Measurements from ENCODE around the gene SURF4.
"Not testable (repeated sequence)": the region's sequence is repeated elsewhere in the genome, so short reads cannot be mapped to it uniquely, and the experiment has no call there.

SURF4 gene

DNA sequence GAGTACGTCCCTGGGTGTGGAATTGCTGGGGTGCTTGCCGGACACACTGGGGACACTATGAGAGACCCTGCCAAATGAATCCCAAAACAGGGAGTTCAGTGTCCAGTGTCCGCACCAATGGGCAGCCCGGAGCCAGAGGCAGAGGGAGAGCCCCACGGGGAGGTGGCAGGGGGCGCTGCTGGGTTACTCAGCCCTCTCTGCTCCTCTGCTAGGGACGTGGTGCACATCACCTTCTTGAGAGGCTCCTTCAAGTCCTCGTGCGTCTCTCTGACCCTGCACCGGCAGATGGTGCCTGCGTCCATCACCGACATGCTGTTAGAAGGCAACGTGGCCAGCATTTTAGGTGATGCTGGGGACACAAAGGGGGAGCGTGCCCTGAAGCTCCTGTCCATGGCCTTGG is 21.1 kb upstream of the SURF4 start:
- no peak for DNase-seq

DNA sequence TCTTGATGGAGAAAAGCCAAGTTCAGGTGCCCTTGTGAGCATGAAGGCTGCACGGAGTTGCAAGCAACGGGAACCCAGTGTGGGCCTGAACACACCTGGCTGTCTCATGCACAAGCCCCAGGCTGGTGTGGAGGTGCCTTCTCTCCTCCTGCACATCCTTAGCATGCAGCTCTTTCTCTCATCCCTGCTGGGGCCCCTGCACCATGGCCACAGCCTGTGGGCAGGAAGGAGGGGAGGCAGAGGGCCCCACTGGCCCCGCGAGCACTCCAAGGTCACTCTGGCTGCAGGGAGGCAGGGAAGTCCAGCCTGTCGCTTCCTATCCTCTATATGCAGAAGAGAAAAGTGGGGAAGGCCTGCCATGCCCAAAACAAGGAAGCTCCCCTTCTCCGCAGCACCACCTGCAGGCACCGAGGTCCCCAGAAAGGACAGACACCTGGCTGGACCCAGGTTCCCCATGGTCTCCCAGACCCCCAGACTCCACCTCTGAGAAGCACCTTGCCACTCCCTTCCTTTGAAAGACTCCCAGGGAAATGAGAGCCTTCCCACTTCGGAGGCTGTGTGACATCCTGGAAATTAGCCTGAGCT is 18.9 kb upstream of the SURF4 start:
- DNase-seq = no peak

DNA sequence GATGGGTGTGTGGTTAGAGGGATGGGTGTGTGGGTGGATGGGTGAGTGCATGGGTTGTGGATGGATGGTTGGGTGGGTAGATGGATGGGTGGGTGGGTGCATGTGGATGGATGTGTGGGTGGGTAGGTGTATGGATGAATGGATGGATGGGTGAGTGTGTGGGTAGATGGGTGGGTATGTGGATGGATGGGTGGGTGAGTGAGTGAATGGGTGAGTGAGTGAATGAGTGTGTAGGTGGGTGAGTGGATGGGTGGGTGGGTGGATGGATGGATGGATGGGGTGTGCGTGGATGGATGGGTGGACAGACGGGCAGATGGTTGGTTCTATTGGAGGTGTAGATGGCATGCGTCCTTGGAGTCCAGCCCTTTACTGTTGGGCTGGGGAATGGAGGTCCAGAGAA is 17.5 kb upstream of the SURF4 start:
- DNase-seq = no peak

DNA sequence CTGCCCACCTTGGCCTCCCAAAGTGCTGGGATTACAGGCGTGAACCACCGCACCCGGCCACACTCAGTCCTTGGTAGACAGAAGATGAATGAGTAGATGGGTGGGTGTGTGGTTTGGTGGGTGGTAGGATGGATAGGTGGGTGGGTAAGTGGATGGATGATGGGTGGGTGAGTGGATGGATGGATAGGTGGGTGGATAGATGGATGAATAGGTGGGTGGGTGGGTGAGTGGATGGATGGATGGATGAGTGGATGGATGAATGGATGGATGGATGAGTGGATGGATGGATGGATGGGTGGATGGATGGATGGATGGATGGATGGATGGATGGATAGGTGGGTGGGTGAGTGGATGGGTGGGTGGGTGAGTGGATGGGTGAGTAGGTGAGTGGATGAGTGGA is 16.4 kb upstream of the SURF4 start:
- not testable (repeated sequence) for DNase-seq

DNA sequence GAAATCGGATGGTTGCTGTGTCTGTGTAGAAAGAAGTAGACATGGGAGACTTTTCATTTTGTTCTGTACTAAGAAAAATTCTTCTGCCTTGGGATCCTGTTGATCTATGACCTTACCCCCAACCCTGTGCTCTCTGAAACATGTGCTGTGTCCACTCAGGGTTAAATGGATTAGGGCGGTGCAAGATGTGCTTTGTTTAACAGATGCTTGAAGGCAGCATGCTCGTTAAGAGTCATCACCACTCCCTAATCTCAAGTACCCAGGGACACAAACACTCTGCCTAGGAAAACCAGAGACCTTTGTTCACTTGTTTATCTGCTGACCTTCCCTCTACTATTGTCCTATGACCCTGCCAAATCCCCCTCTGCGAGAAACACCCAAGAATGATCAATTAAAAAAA is 15.6 kb upstream of the SURF4 start:
- DNase-seq = not testable (repeated sequence)

DNA sequence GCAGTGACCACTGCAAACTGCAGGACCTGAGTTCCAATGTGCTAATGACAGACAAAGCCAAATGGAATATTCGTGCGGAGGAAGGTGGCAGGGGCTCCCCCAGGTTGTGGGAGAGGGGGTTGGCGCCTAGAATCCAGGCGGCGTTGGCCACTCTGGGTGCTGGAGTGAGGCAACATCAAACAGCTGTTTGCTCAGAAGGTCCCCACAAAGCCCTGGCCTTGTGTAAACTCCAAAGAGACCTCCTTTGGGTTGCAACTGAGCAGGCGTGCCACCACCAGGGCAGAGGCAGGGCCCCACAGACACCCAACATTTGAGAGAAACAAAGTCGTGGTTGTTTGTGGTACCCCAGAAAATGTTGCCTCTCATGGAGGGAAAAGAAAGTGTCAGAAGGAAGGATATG is 14.9 kb upstream of the SURF4 start:
- DNase-seq = no peak

DNA sequence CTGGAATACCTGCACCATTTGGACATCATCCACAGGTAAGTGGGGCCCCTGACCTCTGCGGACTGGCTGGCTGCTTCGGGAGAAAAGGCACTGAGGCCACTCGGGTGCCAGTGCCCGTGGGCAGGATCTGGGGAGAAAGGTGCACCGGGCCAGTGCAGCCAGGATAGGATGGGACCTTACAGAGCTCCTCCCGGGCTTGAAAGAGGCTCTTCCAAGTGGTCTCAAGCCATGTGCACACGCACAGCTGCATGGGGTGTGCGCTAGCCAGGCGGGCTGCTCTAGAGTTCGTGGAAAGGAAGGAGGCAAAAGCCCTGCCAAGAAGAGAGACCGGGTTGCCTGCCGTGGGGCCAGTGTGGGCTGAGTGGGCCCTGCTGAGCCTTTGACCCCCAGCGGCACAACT is 13.7 kb upstream of the SURF4 start:
- no peak for DNase-seq

DNA sequence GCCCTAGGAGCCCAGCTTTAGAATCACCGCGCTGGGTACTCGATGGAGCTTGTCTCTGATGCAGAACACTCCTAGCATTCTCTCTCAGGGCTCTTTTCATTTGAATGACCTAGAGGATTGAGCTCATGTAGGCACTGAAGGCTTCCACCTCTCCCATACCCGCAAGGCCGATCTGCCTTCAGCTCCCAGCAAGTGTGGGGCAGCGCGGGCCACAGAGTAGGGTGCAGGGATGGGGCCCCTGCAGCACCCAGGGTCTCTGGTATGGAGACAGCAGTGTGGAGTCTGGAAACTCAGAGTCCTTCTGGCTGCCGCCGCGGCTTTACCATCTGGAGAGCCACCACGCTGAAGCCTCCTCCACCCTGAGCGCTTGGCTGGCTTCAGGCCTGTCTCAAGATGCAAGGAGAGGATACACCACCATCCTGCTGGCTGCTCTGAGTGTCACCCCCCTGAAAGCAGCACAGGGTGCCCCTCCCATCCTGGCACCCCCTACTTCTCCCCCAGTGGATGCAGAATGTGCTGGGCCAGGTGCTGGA is 13.2 kb upstream of the SURF4 start:
- DNase-seq = no peak

DNA sequence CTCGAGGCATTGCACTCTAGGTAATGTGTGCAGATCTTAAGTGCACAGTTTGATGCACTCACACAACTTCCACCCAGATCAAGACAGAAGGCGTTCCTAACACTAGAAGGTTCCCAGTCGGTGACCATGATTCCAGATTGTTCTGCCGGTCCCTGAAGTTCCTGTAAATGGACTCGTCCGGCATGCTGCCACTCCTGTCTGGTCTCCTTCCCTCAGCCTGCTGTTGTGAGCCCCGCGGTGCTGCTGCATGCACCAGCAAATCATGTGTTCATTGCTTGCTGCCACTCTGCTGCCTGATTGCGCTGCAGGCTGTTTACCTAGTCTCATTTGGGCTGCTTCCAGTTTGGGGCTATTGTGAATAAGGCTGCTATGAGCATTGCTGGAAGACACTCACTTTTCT is 11.8 kb upstream of the SURF4 start:
- no peak for DNase-seq

DNA sequence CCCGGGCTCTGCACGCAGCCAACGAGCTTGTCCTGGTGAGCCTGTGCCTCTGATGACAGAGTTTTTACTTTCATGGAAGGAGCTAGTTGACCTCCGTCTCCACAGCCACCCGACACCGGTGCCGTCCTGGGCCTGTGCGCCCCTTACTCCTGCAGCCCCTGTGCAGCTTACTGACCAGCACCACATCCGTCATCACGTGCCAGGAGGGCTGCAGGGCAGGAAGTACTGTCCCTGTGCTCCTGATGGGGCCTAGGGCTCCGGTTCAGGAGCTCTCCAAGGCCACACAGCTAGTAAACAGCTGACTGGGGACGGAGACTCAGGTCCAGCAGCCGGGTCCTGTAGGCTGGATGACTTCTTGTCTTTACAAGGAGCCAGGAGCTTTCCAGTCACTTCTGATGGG is 10.5 kb upstream of the SURF4 start:
- DNase-seq = no peak

DNA sequence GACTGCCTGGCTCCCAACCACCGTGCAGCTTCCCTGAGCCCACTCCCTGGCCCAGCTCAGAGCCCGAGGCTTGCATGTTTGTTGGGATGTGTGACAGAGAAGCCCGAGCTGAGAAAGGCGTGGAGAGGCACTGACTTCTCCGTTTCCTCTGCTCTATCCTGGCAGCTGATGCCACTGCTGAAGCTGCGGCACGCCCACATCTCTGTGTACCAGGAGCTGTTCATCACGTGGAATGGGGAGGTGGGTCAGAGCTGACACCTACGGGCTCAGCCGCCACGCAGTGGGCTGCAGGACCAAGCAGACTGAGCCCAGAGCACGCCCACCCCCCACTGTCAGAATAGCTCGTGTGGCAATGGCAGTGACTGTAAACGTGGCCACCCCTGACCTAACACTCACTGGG is 9.6 kb upstream of the SURF4 start:
- DNase-seq = no peak

DNA sequence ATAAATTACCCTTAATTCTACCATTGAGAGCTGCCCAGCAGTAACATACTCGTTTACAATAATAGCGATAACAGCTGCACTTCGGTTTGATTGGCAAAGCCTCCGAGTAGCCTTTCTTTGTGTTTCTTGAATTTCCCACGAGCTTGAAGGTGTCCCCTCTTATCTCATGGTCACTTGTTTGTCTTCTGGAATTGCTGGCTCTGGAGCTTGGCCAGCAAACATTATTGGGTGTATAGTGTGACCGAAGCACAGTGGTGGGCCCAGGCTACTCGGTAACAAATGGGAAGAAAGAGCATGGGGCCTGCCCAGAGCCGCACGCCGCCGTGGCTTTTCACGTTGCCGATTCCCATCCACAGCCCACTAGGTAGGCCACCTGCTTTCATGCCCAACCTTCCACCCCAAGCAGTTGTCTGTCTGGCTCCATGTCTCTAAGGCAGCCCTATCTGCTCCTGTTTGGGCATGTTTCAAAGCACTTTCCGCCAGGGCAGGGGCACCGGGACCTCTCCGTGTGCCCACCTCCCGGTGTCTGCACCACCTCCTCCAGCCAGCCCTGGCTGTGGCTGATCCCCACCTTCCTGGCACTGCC is 9.0 kb upstream of the SURF4 start:
- DNase-seq = no peak

DNA sequence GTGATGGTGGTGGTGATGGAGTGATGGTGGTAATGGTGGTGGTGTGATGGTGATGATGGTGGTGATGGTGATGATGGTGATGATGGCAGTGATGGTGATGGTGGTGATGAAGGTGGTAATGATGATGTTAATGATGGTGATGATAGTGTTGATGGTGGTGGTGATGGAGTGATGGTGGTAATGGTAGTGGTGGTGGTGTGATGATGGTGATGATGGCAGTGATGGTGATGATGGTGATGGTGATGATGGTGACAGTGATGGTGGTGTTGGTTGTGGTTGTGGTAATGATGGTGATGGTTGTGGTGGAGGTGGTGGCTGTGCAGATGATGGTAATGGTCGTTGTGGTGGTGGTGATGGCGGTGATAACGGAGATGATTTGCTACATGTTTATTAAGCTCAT is 7.6 kb upstream of the SURF4 start:
- no peak for DNase-seq

DNA sequence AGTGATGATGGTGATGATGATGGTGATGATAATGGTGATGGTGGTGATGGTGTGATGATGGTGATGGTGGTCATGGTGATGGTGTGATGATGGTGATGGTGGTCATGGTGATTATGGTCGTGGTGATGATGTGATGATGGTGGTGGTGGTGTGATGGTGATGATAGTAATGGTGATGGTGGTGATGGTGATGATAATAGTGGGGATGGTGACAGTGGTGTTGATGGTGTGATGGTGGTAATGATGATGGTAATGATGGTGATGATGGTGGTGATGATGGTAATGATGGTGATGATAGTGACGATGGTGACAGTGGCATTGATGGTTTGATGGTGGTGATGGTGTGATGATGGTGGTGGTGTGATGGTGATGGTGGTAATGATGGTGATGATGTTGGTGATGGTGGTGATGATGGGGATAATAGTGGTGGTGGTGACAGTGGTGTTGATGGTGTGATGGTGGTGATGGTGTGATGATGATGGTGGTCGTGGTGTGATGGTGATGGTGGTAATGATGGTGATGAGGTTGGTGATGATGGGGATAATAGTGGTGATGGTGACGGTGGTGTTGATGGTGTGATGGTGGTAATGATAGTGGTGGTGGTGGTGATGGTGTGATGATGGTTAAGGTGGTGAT is 6.8 kb upstream of the SURF4 start:
- DNase-seq = no peak

DNA sequence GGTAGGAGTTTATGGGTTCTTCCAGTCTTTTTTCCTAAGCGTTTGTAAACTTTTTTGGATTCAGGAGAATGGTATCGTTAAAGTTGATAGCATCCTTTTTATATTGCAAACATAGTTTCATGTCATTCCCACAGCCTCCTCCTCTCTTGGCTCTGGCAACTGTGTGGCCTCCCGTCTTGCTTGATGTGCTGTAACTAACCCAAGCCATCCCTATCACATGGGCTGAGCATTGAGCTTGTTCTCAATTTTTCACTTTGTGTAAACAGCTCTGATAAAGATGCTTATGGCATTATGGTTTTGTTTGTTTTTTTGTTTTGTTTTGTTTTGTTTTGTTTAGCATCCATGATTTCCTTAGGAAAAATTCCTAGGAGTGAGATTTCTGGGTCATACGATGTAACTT is 4.9 kb upstream of the SURF4 start:
- no peak for DNase-seq

DNA sequence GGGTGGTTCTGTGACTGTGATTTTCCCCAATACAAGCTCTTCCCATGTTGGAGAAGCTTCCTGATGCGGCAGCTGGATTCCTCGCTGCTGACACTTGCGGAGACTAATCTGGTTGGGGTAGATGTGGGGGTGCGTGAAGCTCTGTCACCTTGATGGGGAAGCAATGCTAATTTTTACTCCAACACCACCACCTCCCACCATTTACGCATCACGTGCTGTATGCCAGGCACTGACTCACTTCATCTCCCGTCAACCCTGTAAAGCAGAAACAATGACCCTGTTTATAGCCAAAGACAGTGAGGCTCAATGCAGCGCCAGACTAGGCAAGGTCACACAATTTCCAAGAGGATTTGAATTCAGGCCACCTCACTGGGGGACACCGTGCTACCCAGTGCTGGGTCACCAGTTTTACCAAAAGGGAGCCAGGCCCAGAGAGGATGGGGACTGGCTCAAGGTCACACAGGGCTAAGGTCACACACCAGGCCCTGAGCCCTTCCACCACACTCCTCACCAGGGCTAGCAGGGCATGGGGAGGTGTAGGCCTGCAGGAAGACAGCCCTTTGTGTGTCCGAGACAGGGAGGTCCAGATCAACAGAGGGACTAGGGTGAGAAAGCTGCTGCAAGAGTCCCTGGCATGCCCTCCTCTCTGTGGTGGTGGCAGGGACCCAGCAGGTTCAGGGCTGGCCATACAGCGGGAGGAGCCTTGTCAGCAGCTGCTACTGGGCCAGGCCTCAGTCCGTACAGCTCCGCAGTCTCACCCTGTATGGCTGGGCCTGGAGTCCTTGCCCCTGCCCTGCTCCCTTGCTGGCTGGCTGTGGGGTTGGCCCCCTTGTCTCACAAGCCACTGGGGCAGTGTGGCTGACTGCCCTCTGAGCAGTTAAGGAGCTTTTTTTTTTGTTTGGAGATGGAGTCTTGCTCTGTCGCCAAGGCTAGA is 3.6 kb upstream of the SURF4 start:
- DNase-seq = no peak

DNA sequence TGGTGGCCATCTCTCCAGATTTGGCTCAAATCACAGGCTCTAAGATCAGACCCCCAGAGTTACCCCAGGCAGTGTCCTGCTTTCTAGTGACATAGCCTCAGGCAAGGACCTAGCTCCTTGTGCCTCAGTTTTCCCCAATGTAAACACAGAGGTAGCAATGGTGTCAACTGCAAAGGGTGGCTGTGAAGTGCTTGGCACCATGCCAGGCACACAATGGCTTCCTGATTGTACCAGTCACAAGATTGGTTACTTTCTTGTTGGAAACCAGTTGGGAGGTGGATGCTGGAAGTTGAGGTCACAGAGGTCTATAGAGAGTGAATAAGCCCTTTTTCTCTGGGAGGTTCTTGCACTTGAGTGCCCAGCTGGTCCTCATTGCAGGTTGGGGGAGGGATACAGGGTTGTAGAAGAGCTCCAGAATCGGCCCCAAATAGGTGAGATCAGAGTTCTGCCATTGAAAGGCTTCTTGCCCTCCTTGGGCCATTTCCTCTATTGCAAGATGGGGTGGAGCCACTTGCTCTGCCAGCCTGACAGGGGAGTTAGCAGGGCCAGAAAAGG is 2.6 kb upstream of the SURF4 start:
- no peak for DNase-seq

DNA sequence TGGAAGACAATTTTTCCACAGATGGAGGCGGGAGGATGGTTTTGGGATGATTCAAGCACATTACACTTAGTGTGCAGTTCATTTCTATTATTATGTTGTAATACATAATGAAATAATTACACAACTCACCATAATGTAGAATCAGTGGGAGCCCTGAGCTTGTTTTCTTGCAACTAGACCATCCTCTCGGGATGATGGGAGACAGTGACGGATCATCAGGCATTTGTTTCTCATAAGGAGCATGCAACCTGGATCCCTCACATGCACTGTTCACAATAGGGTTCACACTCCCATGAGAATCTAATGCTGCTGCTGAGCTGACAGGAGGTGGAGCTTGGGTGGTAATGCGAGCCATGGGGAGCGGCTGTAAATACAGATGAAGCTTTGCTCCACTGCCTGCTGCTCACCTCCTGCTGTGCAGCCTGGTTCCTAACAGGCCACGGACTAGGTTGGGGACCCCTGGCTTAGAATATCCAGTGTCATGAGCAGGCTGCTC is 1.9 kb upstream of the SURF4 start:
- peak in 1 of 2 experiments; percentile 19 for DNase-seq

DNA sequence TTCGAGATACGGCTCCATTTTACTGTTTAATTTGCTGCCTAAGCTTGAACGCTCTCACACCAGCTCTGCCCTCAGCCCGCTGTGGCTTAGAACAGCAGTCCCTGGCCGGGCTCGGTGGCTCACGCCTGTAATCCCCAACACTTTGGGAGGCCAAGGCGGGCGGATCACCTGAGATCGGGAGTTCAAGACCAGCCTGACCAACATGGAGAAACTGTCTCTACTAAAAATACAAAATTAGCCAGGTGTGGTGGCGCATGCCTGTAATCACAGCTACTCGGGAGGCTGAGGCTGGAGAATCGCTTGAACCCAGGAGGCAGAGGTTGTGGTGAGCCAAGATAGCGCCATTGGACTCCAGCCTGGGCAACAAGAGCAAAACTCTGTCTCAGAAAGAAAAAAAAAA is 1.4 kb upstream of the SURF4 start:
- DNase-seq = not testable (repeated sequence)

DNA sequence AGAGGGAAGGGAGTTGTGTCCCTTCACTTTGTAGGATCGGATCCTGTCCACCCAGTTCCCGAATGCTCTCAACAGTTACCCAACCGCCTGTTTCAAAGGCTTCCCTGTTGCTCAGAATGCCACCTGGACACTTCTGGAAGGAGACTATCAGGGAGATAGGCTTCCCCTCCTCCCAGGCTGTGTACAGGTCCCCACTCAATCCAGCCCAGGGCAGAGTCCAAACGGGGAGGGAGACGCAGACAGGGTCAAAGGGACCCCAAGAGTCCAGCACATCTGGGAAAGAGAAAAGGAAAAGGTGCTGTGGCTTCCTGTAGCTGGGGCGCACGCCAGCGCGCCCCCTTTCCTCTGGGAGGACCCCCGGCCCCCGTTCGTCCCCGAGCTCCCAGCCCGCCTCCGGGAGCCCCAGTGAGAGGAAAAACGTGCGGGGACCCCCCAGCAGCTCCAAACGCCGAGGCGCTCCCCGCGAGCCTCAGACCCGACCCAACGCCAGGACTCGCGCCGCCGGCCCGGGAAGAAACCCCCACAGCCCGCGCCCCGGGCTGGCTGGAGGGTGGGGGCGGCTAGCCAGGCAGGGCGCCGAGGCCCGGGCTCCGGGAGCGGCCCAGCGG is 640 bp downstream of the SURF4 start:
- peak in 1 of 2 experiments; percentile 61 for DNase-seq

DNA sequence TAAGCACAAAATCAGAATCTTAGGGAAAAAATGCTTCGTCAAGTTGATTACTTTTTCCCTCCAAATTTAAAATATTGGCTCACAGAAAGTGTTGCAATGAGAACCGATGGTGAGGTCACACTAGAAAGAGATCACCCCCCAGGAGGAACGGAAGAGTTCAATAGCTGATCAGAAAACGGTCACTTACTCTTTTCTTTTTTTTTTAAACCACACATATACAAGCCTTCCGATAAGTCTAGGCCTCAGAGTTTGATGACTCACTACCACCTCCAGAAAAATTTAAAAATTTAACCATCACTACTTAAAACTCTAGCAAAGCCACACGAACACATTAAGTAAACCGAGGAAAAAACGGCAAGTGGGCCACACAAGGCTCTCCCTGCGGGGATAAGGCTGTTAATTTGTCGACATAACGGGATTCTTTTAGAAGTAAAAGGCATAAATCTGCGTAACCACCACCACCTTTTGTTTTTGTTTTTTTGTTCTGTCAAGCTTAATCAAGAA is 1.2 kb downstream of the SURF4 start:
- peak in 1 of 2 experiments; percentile 38 for DNase-seq

DNA sequence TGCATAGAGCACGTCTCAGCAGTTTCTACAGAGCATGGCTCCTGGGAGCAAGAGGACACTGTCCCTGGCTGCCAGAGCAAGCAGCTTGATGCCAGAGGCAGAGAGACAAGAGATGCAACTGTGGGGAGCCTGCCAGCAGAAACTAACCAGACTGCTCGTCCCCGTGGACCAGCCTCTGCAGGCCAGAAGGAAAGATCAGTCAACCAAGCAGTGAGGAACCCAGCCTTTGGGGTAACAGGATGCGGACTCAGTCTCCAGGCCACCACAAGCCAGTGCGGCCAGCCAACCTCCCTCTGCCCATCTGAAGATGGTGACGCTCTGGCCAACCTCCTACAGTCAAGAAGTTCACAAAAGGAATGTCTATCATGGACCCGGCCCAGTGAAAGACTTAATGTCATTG is 3.7 kb downstream of the SURF4 start:
- no peak for DNase-seq

Data from SW 1271 (cell line).